Measurements from ENCODE around the gene ZSCAN22.

Gene ZSCAN22

GRCh38 chr19:58332697-58333096, 5.9 kb downstream of the ZSCAN22 start:
- no peak for TF ChIP-seq CTCF (IDR thresholded peaks at IDR 0.05; ENCODE audit: insufficient read depth, low read length, poor library complexity, severe bottlenecking)
- Histone ChIP-seq H3K4me3 (replicated peaks; ENCODE audit: low read depth, low read length) (no peak overlapping the region), H3K27me3 (replicated peaks; ENCODE audit: control insufficient read depth, insufficient read depth, low read length) (no peaks in the 10 kb centered on the region), H3K36me3 (ENCODE audit: control insufficient read depth, insufficient read depth, low read length) (peaks cover 9% of the 10 kb centered on the region)
- no peak for DNase-seq (ENCODE audit: extremely low read depth, insufficient read length)

DNA sequence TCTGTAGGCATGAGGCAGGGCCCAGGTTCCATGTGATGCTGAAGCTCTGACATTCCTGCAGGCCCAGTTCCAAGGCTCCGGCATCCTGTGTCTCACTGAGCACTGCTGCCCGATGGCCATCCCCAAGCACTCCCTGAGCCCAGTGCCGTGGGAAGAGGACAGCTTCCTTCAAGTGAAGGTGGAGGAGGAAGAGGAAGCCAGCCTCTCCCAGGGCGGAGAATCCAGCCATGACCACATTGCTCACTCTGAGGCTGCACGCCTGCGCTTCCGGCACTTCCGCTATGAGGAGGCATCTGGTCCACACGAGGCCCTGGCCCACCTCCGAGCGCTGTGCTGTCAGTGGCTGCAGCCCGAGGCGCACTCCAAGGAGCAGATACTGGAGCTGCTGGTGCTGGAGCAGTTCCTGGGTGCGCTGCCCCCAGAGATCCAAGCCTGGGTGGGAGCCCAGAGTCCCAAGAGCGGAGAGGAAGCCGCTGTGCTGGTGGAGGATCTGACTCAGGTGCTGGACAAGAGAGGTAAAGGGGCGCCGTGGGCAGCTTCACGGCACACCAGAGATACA, 8.0 kb downstream of the ZSCAN22 start:
- no peaks in the 10 kb centered on the region for H3K27me3 ChIP-seq (replicated peaks; ENCODE audit: control insufficient read depth, insufficient read depth, low read length)
- DNase-seq (ENCODE audit: extremely low read depth, insufficient read length) = no peak
- H3K4me3 ChIP-seq (replicated peaks; ENCODE audit: low read depth, low read length) = no peak overlapping the region
- no peak for TF ChIP-seq CTCF (IDR thresholded peaks at IDR 0.05; ENCODE audit: insufficient read depth, low read length, poor library complexity, severe bottlenecking)
- peaks cover 23% of the 10 kb centered on the region for H3K36me3 ChIP-seq (ENCODE audit: control insufficient read depth, insufficient read depth, low read length)

- TF ChIP-seq CTCF (IDR thresholded peaks at IDR 0.05; ENCODE audit: insufficient read depth, low read length, poor library complexity, severe bottlenecking) = no peak
- Histone ChIP-seq H3K4me3 (replicated peaks; ENCODE audit: low read depth, low read length) (no peak overlapping the region), H3K27me3 (replicated peaks; ENCODE audit: control insufficient read depth, insufficient read depth, low read length) (no peaks in the 10 kb centered on the region), H3K36me3 (ENCODE audit: control insufficient read depth, insufficient read depth, low read length) (peaks cover 23% of the 10 kb centered on the region)
- DNase-seq (ENCODE audit: extremely low read depth, insufficient read length) = no peak
Observed at GRCh38 chr19:58335630-58336029, 8.8 kb downstream of the ZSCAN22 start.

GRCh38 chr19:58336216-58336615, 9.4 kb downstream of the ZSCAN22 start:
- no peak for TF ChIP-seq CTCF (IDR thresholded peaks at IDR 0.05; ENCODE audit: insufficient read depth, low read length, poor library complexity, severe bottlenecking)
- Histone ChIP-seq H3K36me3 (ENCODE audit: control insufficient read depth, insufficient read depth, low read length) (peaks cover 23% of the 10 kb centered on the region), H3K27me3 (replicated peaks; ENCODE audit: control insufficient read depth, insufficient read depth, low read length) (no peaks in the 10 kb centered on the region), H3K4me3 (replicated peaks; ENCODE audit: low read depth, low read length) (no peak overlapping the region)
- no peak for DNase-seq (ENCODE audit: extremely low read depth, insufficient read length)

GRCh38 chr19:58336820-58337219, 10.0 kb downstream of the ZSCAN22 start:
- no peak for TF ChIP-seq CTCF (IDR thresholded peaks at IDR 0.05; ENCODE audit: insufficient read depth, low read length, poor library complexity, severe bottlenecking)
- no peak for DNase-seq (ENCODE audit: extremely low read depth, insufficient read length)
- H3K36me3 ChIP-seq (ENCODE audit: control insufficient read depth, insufficient read depth, low read length) = peaks cover 24% of the 10 kb centered on the region
- H3K27me3 ChIP-seq (replicated peaks; ENCODE audit: control insufficient read depth, insufficient read depth, low read length) = no peaks in the 10 kb centered on the region
- no peak overlapping the region for H3K4me3 ChIP-seq (replicated peaks; ENCODE audit: low read depth, low read length)

DNA sequence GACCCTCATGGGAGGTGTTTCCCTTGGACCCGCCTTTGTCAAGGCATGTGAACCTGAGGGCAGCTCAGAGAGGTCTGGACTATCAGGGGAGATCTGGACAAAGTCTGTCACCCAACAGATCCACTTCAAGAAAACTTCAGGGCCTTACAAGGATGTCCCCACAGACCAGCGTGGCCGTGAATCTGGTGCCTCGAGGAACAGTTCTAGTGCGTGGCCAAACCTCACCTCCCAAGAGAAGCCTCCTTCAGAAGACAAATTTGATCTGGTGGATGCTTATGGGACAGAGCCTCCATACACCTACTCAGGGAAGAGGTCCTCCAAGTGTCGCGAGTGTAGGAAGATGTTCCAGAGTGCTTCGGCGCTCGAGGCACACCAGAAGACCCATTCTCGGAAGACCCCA, 11.5 kb downstream of the ZSCAN22 start:
- DNase-seq (ENCODE audit: extremely low read depth, insufficient read length) = no peak
- H3K36me3 ChIP-seq (ENCODE audit: control insufficient read depth, insufficient read depth, low read length) = peaks cover 24% of the 10 kb centered on the region
- no peaks in the 10 kb centered on the region for H3K27me3 ChIP-seq (replicated peaks; ENCODE audit: control insufficient read depth, insufficient read depth, low read length)
- TF ChIP-seq CTCF (IDR thresholded peaks at IDR 0.05; ENCODE audit: insufficient read depth, low read length, poor library complexity, severe bottlenecking) = no peak
- no peak overlapping the region for H3K4me3 ChIP-seq (replicated peaks; ENCODE audit: low read depth, low read length)

Measured in GM06990 (cell line).